Psoas muscle (tissue), 8 donors: Measurements from ENCODE around the gene ASH1L. TPM values are rescaled to one million over a fixed set of nuclear protein-coding genes. Genes with fewer than 3 reads are reported as not detected.
"Not testable (repeated sequence)": the region's sequence is repeated elsewhere in the genome, so short reads cannot be mapped to it uniquely, and the experiment has no call there.

Source experiments
- ATAC-seq, 4 donors: fragments of 200-7000 bp; cut with Tn5 transposase; one replicate each; pipeline ENCODE4 v1.9.1; 2020; ENCODE audit warnings: moderate library complexity in 3 of 4, mild to moderate bottlenecking in 2 of 4
- DNase-seq, 2 donors: peaks; one replicate each; pipeline ENCODE4 v3.0.0-alpha.2; 2020
- H3K27ac ChIP-seq: fragments of 200-600 bp; one replicate; pipeline ENCODE4 v1.8.0; 2022
- H3K27me3 ChIP-seq, 3 donors: fragments of 200-600 bp in 1 of 3; one replicate each; pipeline versions ENCODE4 v1.6.1 to v1.8.0; 2013 to 2022; ENCODE audit warnings: low read length in 2 of 3, mild to moderate bottlenecking in 2 of 3, moderate library complexity in 1 of 3; ENCODE audit not compliant: insufficient read depth in 3 of 3
- H3K36me3 ChIP-seq, 2 donors: fragments of 200-600 bp in 1 of 2; one replicate each; pipeline versions ENCODE4 v1.6.1 to v1.8.0; 2013 to 2022; ENCODE audit warnings: low read depth in 1 of 2, mild to moderate bottlenecking in 1 of 2, moderate library complexity in 1 of 2; ENCODE audit not compliant: insufficient read depth in 1 of 2
- H3K4me1 ChIP-seq: fragments of 200-600 bp; one replicate; pipeline ENCODE4 v1.8.0; 2022
- H3K4me3 ChIP-seq: fragments of 200-600 bp; one replicate; pipeline ENCODE4 v1.8.0; 2022; ENCODE audit warnings: mild to moderate bottlenecking
- H3K9me3 ChIP-seq: fragments of 200-600 bp; one replicate; pipeline ENCODE4 v1.8.0; 2022
- CTCF ChIP-seq: fragments of 200-600 bp; IDR thresholded peaks from one replicate; pipeline ENCODE4 v1.8.0; 2022; ENCODE audit warnings: antibody characterized with exemption
- WGBS, 3 donors: extraction: QIAGEN DNeasy Blood & Tissue Kit; methylation state at CpG; one replicate each; pipeline versions ENCODE4 v1.1.6 to v1.1.7; 2013; 5-methylcytosine and 5-hydroxymethylcytosine counted together
- intact Hi-C, 2 donors: fragments of 100-400 bp; cut with DNase I; formaldehyde crosslinking; loops; one replicate each; pipeline versions ENCODE4 v1.11.0 to v1.14.2; 2022
- polyA plus RNA-seq, 3 donors: library from polyadenylated mRNA; stranded (reverse); fragments of 200-250 nt; gene quantifications; one replicate each; pipeline ENCODE4 v1.2.3, GENCODE V29; 2013
- total RNA-seq, 4 donors: library from RNA; stranded (reverse); fragmentation: NEBNext Ultra II Directional in 2 of 4; extraction: Animal tissue kit (Norgen Biotek cat#: 25700) in 2 of 4; gene quantifications; one replicate each; pipeline versions ENCODE4 v1.2.1 to v1.2.4, GENCODE V29; 2021 to 2023
- donor health status: healthy with polysubstance abuse.
- donor health status: DM: no; HTN: no; CAD: no; lungs with moderate emphysema.
- donor health status: Bipolar disorder and iron deficiency.
- donor health status: healthy.
- donor health status: DM: yes; HTN: yes; CAD: no.
- donor health status: DM: no; HTN: no; CAD: no.
- donor health status: DM: no; HTN: no; CAD: no.
- donor health status: DM: yes; HTN: yes; CAD: no.

ASH1L gene
- total and polyA plus RNA-seq, 7 donors = 6.5 to 52.0 (median 41.6) TPM

- Histone ChIP-seq H3K4me1 (peaks cover 33% of the 10 kb centered on the region), H3K36me3 (peaks cover 0 to 5% of the 10 kb centered on the region in 2 donors), H3K4me3 (no peak overlapping the region), H3K27me3 (no peaks in the 10 kb centered on the region), H3K27ac (peak overlapping the region; percentile 1), H3K9me3 (no peaks in the 10 kb centered on the region)
- ATAC-seq = peak in 3 of 4 donors; percentile 40 to 72 (median 55)
- intact Hi-C loops = no loop called here
- no peak for TF ChIP-seq CTCF
- 41 to 63% (median 49%) methylated on average over 3 of the region's 3 CpGs for WGBS, 3 donors
- no peak for DNase-seq
Measured at GRCh38 chr1:155513300-155513916, 49.2 kb downstream of the ASH1L start.

DNA sequence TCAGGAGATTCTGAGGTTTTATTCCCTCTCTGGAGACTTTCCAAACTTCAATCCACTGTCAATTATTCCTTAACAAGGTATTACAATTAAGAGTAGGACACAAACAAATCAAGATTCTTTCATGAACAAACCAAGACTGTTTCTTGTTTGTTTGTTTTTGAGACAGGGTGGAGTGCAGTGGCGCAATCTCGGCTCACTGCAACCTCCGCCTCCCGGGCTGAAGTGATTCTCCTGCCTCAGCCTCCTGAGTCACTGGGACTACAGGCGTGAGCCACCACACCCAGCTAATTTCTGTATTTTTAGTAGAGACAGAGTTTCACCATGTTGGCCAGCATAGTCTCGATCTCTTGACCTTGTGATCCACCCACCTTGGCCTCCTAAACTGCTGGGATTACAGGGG lies 51.2 kb downstream of the ASH1L start:
- H3K9me3 ChIP-seq, H3K4me3 ChIP-seq, H3K27ac ChIP-seq, intact Hi-C loops, DNase-seq, H3K36me3 ChIP-seq, H3K27me3 ChIP-seq, ATAC-seq: not testable (repeated sequence)
- peaks cover 39% of the 10 kb centered on the region for H3K4me1 ChIP-seq
- WGBS, 3 donors = 86 to 90% (median 88%) methylated on average over 6 of the region's 6 CpGs

DNA sequence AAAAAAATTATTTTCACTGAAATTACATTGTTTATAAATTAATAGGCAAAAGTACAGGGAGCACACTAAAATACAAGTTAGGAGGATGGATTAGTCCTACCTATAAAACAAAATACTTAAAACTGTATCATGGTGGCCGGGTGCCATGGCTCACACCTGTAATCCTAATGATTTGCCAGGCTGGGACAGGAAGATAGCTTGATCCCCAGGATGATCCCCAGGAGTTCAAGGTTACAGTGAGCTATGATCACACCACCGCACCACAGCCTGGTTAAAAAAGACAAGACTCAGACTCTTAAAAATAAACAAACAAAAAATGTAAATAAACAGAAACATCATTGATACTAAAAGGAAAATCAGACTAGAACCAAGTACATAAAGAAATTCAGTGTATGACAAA lies 53.5 kb downstream of the ASH1L start:
- H3K9me3 ChIP-seq = no peaks in the 10 kb centered on the region
- intact Hi-C loops = no loop called here
- H3K4me1 ChIP-seq = peaks cover 39% of the 10 kb centered on the region
- no peak overlapping the region for H3K4me3 ChIP-seq
- H3K27ac ChIP-seq = no peak overlapping the region
- DNase-seq (no peak), ATAC-seq (no peak)
- no peaks in the 10 kb centered on the region for H3K27me3 ChIP-seq
- 67 to 85% (median 73%) methylated on average over 2 of the region's 2 CpGs for WGBS, 3 donors
- no peak for TF ChIP-seq CTCF
- no peaks in the 10 kb centered on the region for H3K36me3 ChIP-seq

DNA sequence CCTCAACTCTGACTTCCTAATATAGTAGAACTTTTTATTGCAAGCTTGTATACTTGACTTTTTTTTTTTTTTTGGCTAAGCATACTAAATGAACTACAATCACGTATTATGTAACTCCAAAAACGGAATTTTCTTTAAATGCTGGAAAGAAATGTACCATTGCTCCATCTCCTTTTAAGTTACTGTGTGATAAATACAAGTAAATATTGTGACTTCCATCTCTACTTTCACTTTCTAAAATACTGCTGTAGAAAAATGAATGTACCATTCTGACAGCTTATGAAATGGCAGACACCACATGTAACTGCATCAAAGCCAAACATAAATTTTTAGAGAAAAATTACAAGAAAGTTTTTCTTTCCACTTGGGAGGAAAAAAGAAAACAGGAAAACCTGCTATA lies 54.7 kb downstream of the ASH1L start:
- H3K27me3 ChIP-seq = no peaks in the 10 kb centered on the region
- no peak overlapping the region for H3K27ac ChIP-seq
- H3K4me3 ChIP-seq = no peak overlapping the region
- H3K9me3 ChIP-seq = no peaks in the 10 kb centered on the region
- DNase-seq (no peak), ATAC-seq (no peak)
- peaks cover 32% of the 10 kb centered on the region for H3K4me1 ChIP-seq
- no peak for TF ChIP-seq CTCF
- no peaks in the 10 kb centered on the region for H3K36me3 ChIP-seq
- WGBS, 3 donors = 49 to 65% (median 55%) methylated on average over 2 of the region's 2 CpGs
- intact Hi-C loops = no loop called here

- H3K4me3 ChIP-seq, H3K27me3 ChIP-seq, ATAC-seq, H3K27ac ChIP-seq, H3K9me3 ChIP-seq, intact Hi-C loops, DNase-seq, H3K36me3 ChIP-seq: not testable (repeated sequence)
- WGBS, 3 donors = 92 to 100% (median 96%) methylated on average over 3 of the region's 3 CpGs
- H3K4me1 ChIP-seq = peaks cover 26% of the 10 kb centered on the region
Measured at GRCh38 chr1:155505963-155506362, 56.6 kb downstream of the ASH1L start.

DNA sequence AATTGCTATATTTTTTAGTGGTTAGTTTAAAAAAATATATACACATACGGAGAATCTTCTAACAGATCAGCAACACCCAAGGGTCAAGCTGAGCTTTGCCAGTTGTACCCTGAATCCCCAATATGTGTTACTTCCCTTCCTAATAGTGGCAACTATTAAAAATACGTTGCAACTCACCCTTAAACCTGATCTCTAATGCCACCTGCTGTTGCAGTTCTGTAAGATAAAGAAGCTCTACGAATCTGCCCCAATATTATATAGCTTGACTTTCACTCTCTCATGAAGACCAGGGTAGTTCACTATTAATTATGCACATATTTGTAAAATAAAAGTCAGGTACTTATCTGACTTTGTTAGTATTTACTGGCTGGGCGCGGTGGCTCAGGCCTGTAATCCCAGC lies 58.4 kb downstream of the ASH1L start:
- Histone ChIP-seq H3K27ac (no peak overlapping the region), H3K4me3 (no peak overlapping the region), H3K36me3 (no peaks in the 10 kb centered on the region), H3K27me3 (no peaks in the 10 kb centered on the region), H3K4me1 (peaks cover 29% of the 10 kb centered on the region), H3K9me3 (no peaks in the 10 kb centered on the region)
- WGBS, 3 donors = 56 to 69% (median 56%) methylated on average over 5 of the region's 5 CpGs
- intact Hi-C loops = no loop called here
- peak; percentile 34 to 64 (median 48) for ATAC-seq
- no peak for DNase-seq
- peak; percentile 32 for TF ChIP-seq CTCF
